Liver (tissue), 9 donors: ENCODE measurements around the gene OGFOD3. TPM values are rescaled to one million over a fixed set of nuclear protein-coding genes. Genes with fewer than 3 reads are reported as not detected.

Experiments
- DNase-seq: peaks from one replicate; pipeline ENCODE4 v3.0.0-alpha.2; 2017; ENCODE audit warnings: low spot score
- H3K27ac ChIP-seq, 2 donors: one replicate each; pipeline ENCODE4 v1.7.0; 2013; ENCODE audit warnings: inconsistent platforms in 2 of 2, low read length in 2 of 2, control low read depth in 1 of 2, low read depth in 1 of 2, mild to moderate bottlenecking in 1 of 2
- H3K27me3 ChIP-seq, 4 donors: one replicate each; pipeline versions ENCODE4 v1.6.1 to v1.7.0; 2013; ENCODE audit warnings: low read length in 3 of 4, inconsistent platforms in 1 of 4, mild to moderate bottlenecking in 1 of 4, moderate library complexity in 1 of 4; ENCODE audit not compliant: control insufficient read depth in 4 of 4, insufficient read depth in 4 of 4
- H3K36me3 ChIP-seq, 4 donors: one replicate each; pipeline versions ENCODE4 v1.6.1 to v1.7.0; 2013; ENCODE audit warnings: low read length in 3 of 4, mild to moderate bottlenecking in 3 of 4, low read depth in 1 of 4, moderate library complexity in 1 of 4; ENCODE audit not compliant: control insufficient read depth in 4 of 4, insufficient read depth in 3 of 4
- H3K4me1 ChIP-seq, 4 donors: one replicate each; pipeline versions ENCODE4 v1.6.1 to v1.7.0; 2013; ENCODE audit warnings: low read length in 3 of 4, mild to moderate bottlenecking in 3 of 4, moderate library complexity in 1 of 4; ENCODE audit not compliant: control insufficient read depth in 4 of 4, insufficient read depth in 4 of 4
- H3K4me3 ChIP-seq, 3 donors: one replicate each; pipeline versions ENCODE4 v1.6.1 to v1.7.0; 2013; ENCODE audit warnings: low read length in 3 of 3, control low read depth in 1 of 3, low read depth in 1 of 3, mild to moderate bottlenecking in 1 of 3
- H3K9ac ChIP-seq, 2 donors: one replicate each; pipeline ENCODE4 v1.7.0; 2013; ENCODE audit warnings: low read length in 2 of 2, mild to moderate bottlenecking in 2 of 2, moderate library complexity in 2 of 2, control low read depth in 1 of 2, low read depth in 1 of 2
- H3K9me3 ChIP-seq, 4 donors: one replicate each; pipeline versions ENCODE4 v1.6.1 to v1.7.0; 2013; ENCODE audit warnings: low read length in 3 of 4; ENCODE audit not compliant: control insufficient read depth in 4 of 4
- ATF3 ChIP-seq: IDR thresholded peaks from 2 replicates; pipeline ENCODE4 v1.6.1; 2016; ENCODE audit warnings: antibody characterized with exemption
- CTCF ChIP-seq: fragments of 150-350 bp; IDR thresholded peaks from 2 replicates; pipeline ENCODE4 v1.5.1; 2017; ENCODE audit warnings: improper control_type of control experiment, low read depth, low read length; ENCODE audit not compliant: missing input control
- EGR1 ChIP-seq, 2 donors: IDR thresholded peaks; 2 replicates each; pipeline ENCODE4 v1.6.1; 2016 to 2018; ENCODE audit warnings: antibody characterized with exemption in 2 of 2, low read depth in 2 of 2
- FOXA1 ChIP-seq: IDR thresholded peaks from 2 replicates; pipeline ENCODE4 v1.6.1; 2016; ENCODE audit warnings: antibody characterized with exemption
- FOXA2 ChIP-seq: IDR thresholded peaks from 2 replicates; pipeline ENCODE4 v1.6.1; 2016; ENCODE audit warnings: antibody characterized with exemption
- GABPA ChIP-seq, 2 donors: IDR thresholded peaks in 1 of 2; conservative IDR thresholded peaks in 1 of 2; 2 replicates each; pipeline ENCODE4 v1.6.1; 2016; ENCODE audit warnings: antibody characterized with exemption in 2 of 2, mild to moderate bottlenecking in 1 of 2, moderate library complexity in 1 of 2
- HNF4A ChIP-seq, 2 donors: conservative IDR thresholded peaks; 2 replicates each; pipeline ENCODE4 v1.6.1; 2016; ENCODE audit warnings: antibody characterized with exemption in 2 of 2, mild to moderate bottlenecking in 2 of 2
- HNF4G ChIP-seq: IDR thresholded peaks from 2 replicates; pipeline ENCODE4 v1.6.1; 2016; ENCODE audit warnings: antibody characterized with exemption
- JUND ChIP-seq, 2 donors: IDR thresholded peaks; 2 replicates each; pipeline ENCODE4 v1.6.1; 2016; ENCODE audit warnings: antibody characterized with exemption in 2 of 2
- NR2F2 ChIP-seq: IDR thresholded peaks from 2 replicates; pipeline ENCODE4 v1.6.1; 2016; ENCODE audit warnings: antibody characterized with exemption
- RAD21 ChIP-seq, 2 donors: IDR thresholded peaks; 2 replicates each; pipeline ENCODE4 v1.6.1; 2016; ENCODE audit warnings: antibody characterized with exemption in 2 of 2, mild to moderate bottlenecking in 2 of 2
- REST ChIP-seq: IDR thresholded peaks from 2 replicates; pipeline ENCODE4 v1.6.1; 2016; ENCODE audit warnings: antibody characterized with exemption, mild to moderate bottlenecking
- SP1 ChIP-seq: IDR thresholded peaks from 2 replicates; pipeline ENCODE4 v1.6.1; 2018; ENCODE audit warnings: antibody characterized with exemption, mild to moderate bottlenecking
- TAF1 ChIP-seq: conservative IDR thresholded peaks from 2 replicates; pipeline ENCODE4 v1.6.1; 2016; ENCODE audit warnings: antibody characterized with exemption, mild to moderate bottlenecking
- YY1 ChIP-seq: IDR thresholded peaks from 2 replicates; pipeline ENCODE4 v1.6.1; 2016; ENCODE audit warnings: antibody characterized with exemption, mild to moderate bottlenecking
- WGBS: extraction: QIAGEN DNeasy Blood & Tissue Kit; methylation state at CpG from one replicate; pipeline ENCODE4 v1.1.7; 2013; 5-methylcytosine and 5-hydroxymethylcytosine counted together
- polyA plus RNA-seq, 2 donors: library from polyadenylated mRNA; stranded (reverse) in 1 of 2; unstranded in 1 of 2; fragments of 200-250 nt in 1 of 2; fragments of >200 nt in 1 of 2; fragmentation: Nextera tagmentation in 1 of 2; extraction: Ambion mirVana in 1 of 2; gene quantifications; one replicate each; pipeline versions ENCODE4 v1.2.1 to v1.2.3, GENCODE V29; 2013 to 2015
- total RNA-seq, 2 donors: library from RNA; depleted of rRNA; stranded (reverse); fragments of >200 nt; gene quantifications; one replicate each; pipeline ENCODE4 v1.2.3, GENCODE V29; 2014
- TF ChIP-seq, protein P1 (sequence below): IDR thresholded peaks from 2 replicates; pipeline ENCODE4 v1.6.1; 2016; ENCODE audit warnings: antibody characterized with exemption
- TF ChIP-seq, protein P2 (sequence below): IDR thresholded peaks from 2 replicates; pipeline ENCODE4 v1.6.1; 2016; ENCODE audit warnings: antibody characterized with exemption
- donor health status: healthy.
- donor health status: healthy.
- donor health status: healthy.
- donor health status: healthy.
- donor health status: healthy.

The OGFOD3 gene
- total and polyA plus RNA-seq, 4 donors, result 15.0 to 23.2 (median 18.5) TPM

- no peak for DNase-seq
- no peaks in the 10 kb centered on the region for H3K4me1 ChIP-seq
- H3K9me3 ChIP-seq, result no peaks in the 10 kb centered on the region
- no peak overlapping the region for H3K4me3 ChIP-seq
- no peak overlapping the region for H3K9ac ChIP-seq
- TF ChIP-seq EGR1 (IDR thresholded peaks at IDR 0.05; ENCODE audit: low read depth in 2 of 2), result no peak
- TF ChIP-seq RAD21 (IDR thresholded peaks at IDR 0.05), result no peak
- no peak for TF ChIP-seq YY1
- no peak for TF ChIP-seq ATF3
- TF ChIP-seq HNF4G, result no peak
- no peak for TF ChIP-seq TAF1
- TF ChIP-seq JUND (IDR thresholded peaks at IDR 0.05), result no peak
- TF ChIP-seq FOXA1, result no peak
- TF ChIP-seq GABPA (IDR thresholded peaks at IDR 0.05 in 1 of 2, conservative IDR thresholded peaks at IDR 0.05 in 1 of 2), result no peak
- TF ChIP-seq REST, result no peak
- TF ChIP-seq HNF4A (conservative IDR thresholded peaks at IDR 0.05), result no peak
- TF ChIP-seq FOXA2, result no peak
- no peak for TF ChIP-seq SP1
- TF ChIP-seq NR2F2, result no peak
- TF ChIP-seq, protein P1, sequence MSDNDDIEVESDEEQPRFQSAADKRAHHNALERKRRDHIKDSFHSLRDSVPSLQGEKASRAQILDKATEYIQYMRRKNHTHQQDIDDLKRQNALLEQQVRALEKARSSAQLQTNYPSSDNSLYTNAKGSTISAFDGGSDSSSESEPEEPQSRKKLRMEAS, result no peak
- TF ChIP-seq CTCF, result no peak
- TF ChIP-seq, protein P2, sequence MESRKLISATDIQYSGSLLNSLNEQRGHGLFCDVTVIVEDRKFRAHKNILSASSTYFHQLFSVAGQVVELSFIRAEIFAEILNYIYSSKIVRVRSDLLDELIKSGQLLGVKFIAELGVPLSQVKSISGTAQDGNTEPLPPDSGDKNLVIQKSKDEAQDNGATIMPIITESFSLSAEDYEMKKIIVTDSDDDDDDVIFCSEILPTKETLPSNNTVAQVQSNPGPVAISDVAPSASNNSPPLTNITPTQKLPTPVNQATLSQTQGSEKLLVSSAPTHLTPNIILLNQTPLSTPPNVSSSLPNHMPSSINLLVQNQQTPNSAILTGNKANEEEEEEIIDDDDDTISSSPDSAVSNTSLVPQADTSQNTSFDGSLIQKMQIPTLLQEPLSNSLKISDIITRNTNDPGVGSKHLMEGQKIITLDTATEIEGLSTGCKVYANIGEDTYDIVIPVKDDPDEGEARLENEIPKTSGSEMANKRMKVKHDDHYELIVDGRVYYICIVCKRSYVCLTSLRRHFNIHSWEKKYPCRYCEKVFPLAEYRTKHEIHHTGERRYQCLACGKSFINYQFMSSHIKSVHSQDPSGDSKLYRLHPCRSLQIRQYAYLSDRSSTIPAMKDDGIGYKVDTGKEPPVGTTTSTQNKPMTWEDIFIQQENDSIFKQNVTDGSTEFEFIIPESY, result no peak
- H3K36me3 ChIP-seq, result peaks cover 0 to 9% (median 6%) of the 10 kb centered on the region in 4 donors
- no peak overlapping the region for H3K27ac ChIP-seq
- H3K27me3 ChIP-seq, result no peaks in the 10 kb centered on the region
- 97% methylated on average over 23 of the region's 23 CpGs for WGBS
These were observed 26.8 kb downstream of the OGFOD3 start for GRCh38 chr17:82391496-82392066.
